SK-N-SH treated with all-trans-retinoic acid at 6 μM for 48 hours (cell line): ENCODE data around the gene RNF10.

Experiments
- ESRRG ChIP-seq: fragments of 250-450 bp; sonication (Bioruptor Pico); IDR thresholded peaks from 2 replicates; pipeline ENCODE4 v1.6.1; 2021; ENCODE audit warnings: mild to moderate bottlenecking
- ISL1 ChIP-seq: fragments of 250-450 bp; sonication (Bioruptor Pico); IDR thresholded peaks from 2 replicates; pipeline ENCODE4 v2.1.2; 2022; ENCODE audit warnings: mild to moderate bottlenecking, moderate library complexity
- SNAI2 ChIP-seq: fragments of 250-450 bp; sonication (Bioruptor Pico); IDR thresholded peaks from 2 replicates; pipeline ENCODE4 v1.5.0; 2020; ENCODE audit warnings: mild to moderate bottlenecking, moderate library complexity
- ZFP3 ChIP-seq: fragments of 250-450 bp; sonication (Bioruptor Pico); IDR thresholded peaks from 2 replicates; pipeline ENCODE4 v1.5.0; 2020; ENCODE audit warnings: mild to moderate bottlenecking, moderate library complexity
- ZNF8 ChIP-seq: fragments of 450-650 bp; formaldehyde crosslinking; IDR thresholded peaks from 2 replicates; pipeline ENCODE4 v1.5.0; 2020; ENCODE audit warnings: mild to moderate bottlenecking, moderate library complexity
- TF ChIP-seq, protein P1 (sequence below): fragments of 250-450 bp; sonication (Bioruptor Pico); IDR thresholded peaks from 2 replicates; pipeline ENCODE4 v1.5.1; 2020; ENCODE audit warnings: low read depth, mild to moderate bottlenecking, moderate library complexity
- TF ChIP-seq, protein P2 (sequence below): fragments of 250-450 bp; sonication (Bioruptor Pico); IDR thresholded peaks from 2 replicates; pipeline ENCODE4 v1.8.0; 2020; ENCODE audit warnings: mild to moderate bottlenecking, moderate library complexity, borderline replicate concordance
- TF ChIP-seq, protein P3 (sequence below): fragments of 250-450 bp; sonication (Bioruptor Pico); IDR thresholded peaks from 2 replicates; pipeline ENCODE4 v1.5.0; 2020; ENCODE audit warnings: mild to moderate bottlenecking, moderate library complexity

DNA sequence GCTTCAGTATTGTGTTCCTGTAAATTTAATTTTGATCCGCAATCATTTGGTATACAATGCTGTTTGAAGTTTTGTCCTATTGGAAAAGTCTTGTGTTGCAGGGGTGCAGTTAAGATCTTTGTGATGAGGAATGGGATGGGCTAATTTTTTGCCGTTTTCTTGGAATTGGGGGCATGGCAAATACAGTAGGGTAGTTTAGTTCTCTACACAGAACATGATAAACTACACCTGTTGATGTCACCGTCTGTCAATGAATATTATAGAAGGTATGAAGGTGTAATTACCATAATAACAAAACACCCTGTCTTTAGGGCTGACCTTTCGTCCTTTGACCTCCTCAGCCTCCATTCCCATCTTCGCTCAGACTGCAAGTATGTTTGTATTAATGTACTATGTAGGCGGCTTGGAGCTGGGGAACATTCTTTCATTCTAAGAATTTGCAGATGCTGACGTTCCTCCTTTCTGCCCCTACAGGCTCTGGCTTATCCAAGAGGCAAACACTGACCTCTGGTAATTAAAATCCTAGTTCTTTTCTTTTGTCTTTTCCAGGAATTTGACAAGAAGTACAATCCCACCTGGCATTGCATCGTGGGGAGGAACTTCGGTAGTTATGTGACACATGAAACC lies 36.5 kb upstream of the RNF10 start:
- TF ChIP-seq, protein P1, sequence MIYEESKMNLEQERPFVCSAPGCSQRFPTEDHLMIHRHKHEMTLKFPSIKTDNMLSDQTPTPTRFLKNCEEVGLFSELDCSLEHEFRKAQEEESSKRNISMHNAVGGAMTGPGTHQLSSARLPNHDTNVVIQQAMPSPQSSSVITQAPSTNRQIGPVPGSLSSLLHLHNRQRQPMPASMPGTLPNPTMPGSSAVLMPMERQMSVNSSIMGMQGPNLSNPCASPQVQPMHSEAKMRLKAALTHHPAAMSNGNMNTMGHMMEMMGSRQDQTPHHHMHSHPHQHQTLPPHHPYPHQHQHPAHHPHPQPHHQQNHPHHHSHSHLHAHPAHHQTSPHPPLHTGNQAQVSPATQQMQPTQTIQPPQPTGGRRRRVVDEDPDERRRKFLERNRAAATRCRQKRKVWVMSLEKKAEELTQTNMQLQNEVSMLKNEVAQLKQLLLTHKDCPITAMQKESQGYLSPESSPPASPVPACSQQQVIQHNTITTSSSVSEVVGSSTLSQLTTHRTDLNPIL = no peak
- no peak for TF ChIP-seq ESRRG (CRISPR knock-in tag)
- TF ChIP-seq ZNF8 = no peak
- TF ChIP-seq, protein P2, sequence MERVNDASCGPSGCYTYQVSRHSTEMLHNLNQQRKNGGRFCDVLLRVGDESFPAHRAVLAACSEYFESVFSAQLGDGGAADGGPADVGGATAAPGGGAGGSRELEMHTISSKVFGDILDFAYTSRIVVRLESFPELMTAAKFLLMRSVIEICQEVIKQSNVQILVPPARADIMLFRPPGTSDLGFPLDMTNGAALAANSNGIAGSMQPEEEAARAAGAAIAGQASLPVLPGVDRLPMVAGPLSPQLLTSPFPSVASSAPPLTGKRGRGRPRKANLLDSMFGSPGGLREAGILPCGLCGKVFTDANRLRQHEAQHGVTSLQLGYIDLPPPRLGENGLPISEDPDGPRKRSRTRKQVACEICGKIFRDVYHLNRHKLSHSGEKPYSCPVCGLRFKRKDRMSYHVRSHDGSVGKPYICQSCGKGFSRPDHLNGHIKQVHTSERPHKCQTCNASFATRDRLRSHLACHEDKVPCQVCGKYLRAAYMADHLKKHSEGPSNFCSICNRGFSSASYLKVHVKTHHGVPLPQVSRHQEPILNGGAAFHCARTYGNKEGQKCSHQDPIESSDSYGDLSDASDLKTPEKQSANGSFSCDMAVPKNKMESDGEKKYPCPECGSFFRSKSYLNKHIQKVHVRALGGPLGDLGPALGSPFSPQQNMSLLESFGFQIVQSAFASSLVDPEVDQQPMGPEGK (CRISPR knock-in tag) = no peak
- TF ChIP-seq, protein P3, sequence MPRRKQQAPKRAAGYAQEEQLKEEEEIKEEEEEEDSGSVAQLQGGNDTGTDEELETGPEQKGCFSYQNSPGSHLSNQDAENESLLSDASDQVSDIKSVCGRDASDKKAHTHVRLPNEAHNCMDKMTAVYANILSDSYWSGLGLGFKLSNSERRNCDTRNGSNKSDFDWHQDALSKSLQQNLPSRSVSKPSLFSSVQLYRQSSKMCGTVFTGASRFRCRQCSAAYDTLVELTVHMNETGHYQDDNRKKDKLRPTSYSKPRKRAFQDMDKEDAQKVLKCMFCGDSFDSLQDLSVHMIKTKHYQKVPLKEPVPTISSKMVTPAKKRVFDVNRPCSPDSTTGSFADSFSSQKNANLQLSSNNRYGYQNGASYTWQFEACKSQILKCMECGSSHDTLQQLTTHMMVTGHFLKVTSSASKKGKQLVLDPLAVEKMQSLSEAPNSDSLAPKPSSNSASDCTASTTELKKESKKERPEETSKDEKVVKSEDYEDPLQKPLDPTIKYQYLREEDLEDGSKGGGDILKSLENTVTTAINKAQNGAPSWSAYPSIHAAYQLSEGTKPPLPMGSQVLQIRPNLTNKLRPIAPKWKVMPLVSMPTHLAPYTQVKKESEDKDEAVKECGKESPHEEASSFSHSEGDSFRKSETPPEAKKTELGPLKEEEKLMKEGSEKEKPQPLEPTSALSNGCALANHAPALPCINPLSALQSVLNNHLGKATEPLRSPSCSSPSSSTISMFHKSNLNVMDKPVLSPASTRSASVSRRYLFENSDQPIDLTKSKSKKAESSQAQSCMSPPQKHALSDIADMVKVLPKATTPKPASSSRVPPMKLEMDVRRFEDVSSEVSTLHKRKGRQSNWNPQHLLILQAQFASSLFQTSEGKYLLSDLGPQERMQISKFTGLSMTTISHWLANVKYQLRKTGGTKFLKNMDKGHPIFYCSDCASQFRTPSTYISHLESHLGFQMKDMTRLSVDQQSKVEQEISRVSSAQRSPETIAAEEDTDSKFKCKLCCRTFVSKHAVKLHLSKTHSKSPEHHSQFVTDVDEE = no peak
- no peak for TF ChIP-seq ZFP3 (CRISPR knock-in tag)
- no peak for TF ChIP-seq SNAI2 (CRISPR knock-in tag)
- no peak for TF ChIP-seq ISL1 (CRISPR knock-in tag)
